SK-N-SH (cell line): ENCODE results near the gene MESP1. TPM values are rescaled to one million over a fixed set of nuclear protein-coding genes. Genes with fewer than 3 reads are reported as not detected.

ENCODE experiments used
- CTCF ChIA-PET: fragments of 300-600, 350-600 bp; formaldehyde crosslinking; extraction: SDS; loops from one replicate; lab custom pipeline; 2021; lab: Yijun Ruan, JAX
- POLR2A ChIA-PET: fragments of 350-600 bp; sonication (Branson Sonifier 250); formaldehyde crosslinking; extraction: SDS; loops from one replicate; lab custom pipeline; 2020; ENCODE audit warnings: antibody characterized with exemption, inconsistent platforms; lab: Yijun Ruan, JAX
- DNase-seq: peaks from one replicate; pipeline ENCODE4 v3.0.0; 2012
- H2AFZ ChIP-seq: fragments of 200-600 bp; sonication (generic); 2 replicates; pipeline ENCODE4 v1.8.1; 2016; ENCODE audit warnings: antibody characterized with exemption, mild to moderate bottlenecking, low read depth
- H3F3A ChIP-seq: fragments of 200-600 bp; sonication (generic); replicated peaks from 2 replicates; pipeline ENCODE3; 2016; ENCODE audit warnings: antibody characterized with exemption, mild to moderate bottlenecking; ENCODE audit not compliant: insufficient read depth
- H3K27ac ChIP-seq, 2 experiments: fragments of 200-500 bp in 1 of 2; fragments of 200-600 bp in 1 of 2; sonication (Bioruptor generic) in 1 of 2; sonication (generic), shearing (Covaris generic) in 1 of 2; 2 replicates each; pipeline versions ENCODE4 v1.5.1 to v1.6.1; 2014 to 2016; ENCODE audit warnings: low read depth in 2 of 2, inconsistent platforms in 1 of 2, low read length in 1 of 2, mild to moderate bottlenecking in 1 of 2, mixed read lengths in 1 of 2
- H3K27me3 ChIP-seq: fragments of 200-600 bp; sonication (generic), shearing (Covaris generic); 2 replicates; pipeline ENCODE4 v1.6.1; 2016; ENCODE audit warnings: mixed run types; ENCODE audit not compliant: insufficient read depth
- H3K36me3 ChIP-seq, 2 experiments: fragments of 200-500 bp in 1 of 2; fragments of 200-600 bp in 1 of 2; sonication (Bioruptor generic) in 1 of 2; sonication (generic) in 1 of 2; replicated peaks in 1 of 2; 2 replicates each; pipeline versions ENCODE3 to v1.5.1; 2014 to 2016; ENCODE audit warnings: low read length in 1 of 2, mild to moderate bottlenecking in 1 of 2; ENCODE audit not compliant: insufficient read depth in 2 of 2, control insufficient read depth in 1 of 2
- H3K4me1 ChIP-seq, 2 experiments: fragments of 200-500 bp in 1 of 2; fragments of 200-600 bp in 1 of 2; sonication (Bioruptor generic) in 1 of 2; sonication (generic), shearing (Covaris generic) in 1 of 2; 2 replicates each; pipeline versions ENCODE4 v1.5.1 to v1.6.1; 2014 to 2016; ENCODE audit warnings: low read depth in 1 of 2, low read length in 1 of 2, mixed run types in 1 of 2; ENCODE audit not compliant: insufficient read depth in 2 of 2, control insufficient read depth in 1 of 2
- H3K4me2 ChIP-seq: fragments of 200-600 bp; sonication (generic), shearing (Covaris generic); 2 replicates; pipeline ENCODE4 v1.6.1; 2017; ENCODE audit warnings: mixed run types
- H3K4me3 ChIP-seq, 2 experiments: fragments of 200-500 bp in 1 of 2; fragments of 200-600 bp in 1 of 2; sonication (Bioruptor generic) in 1 of 2; sonication (generic), shearing (Covaris generic) in 1 of 2; 2 replicates each; pipeline versions ENCODE4 v1.5.1 to v1.8.1; 2014 to 2016; ENCODE audit warnings: low read depth in 2 of 2, inconsistent platforms in 1 of 2, low read length in 1 of 2, mild to moderate bottlenecking in 1 of 2, mixed read lengths in 1 of 2, moderate library complexity in 1 of 2
- H3K79me2 ChIP-seq: fragments of 200-600 bp; sonication (generic); 2 replicates; pipeline ENCODE4 v1.8.1; 2017; ENCODE audit warnings: mild to moderate bottlenecking; ENCODE audit not compliant: insufficient read depth
- H3K9ac ChIP-seq: fragments of 200-600 bp; sonication (generic); 2 replicates; pipeline ENCODE4 v1.6.1; 2017; ENCODE audit warnings: mixed run types
- H3K9me2 ChIP-seq: fragments of 200-600 bp; sonication (generic); 2 replicates; pipeline ENCODE4 v1.6.1; 2017; ENCODE audit warnings: mixed run types
- H3K9me3 ChIP-seq: fragments of 200-600 bp; sonication (generic); 2 replicates; pipeline ENCODE4 v1.6.1; 2017; ENCODE audit warnings: mixed run types, mild to moderate bottlenecking, moderate library complexity
- H4K20me1 ChIP-seq: fragments of 200-600 bp; sonication (generic); 2 replicates; pipeline ENCODE4 v1.6.1; 2017; ENCODE audit warnings: mild to moderate bottlenecking, mixed run types; ENCODE audit not compliant: insufficient read depth
- CTCF ChIP-seq: fragments of 200-600 bp; sonication (generic); IDR thresholded peaks from 2 replicates; pipeline ENCODE4 v1.6.1; 2017; ENCODE audit warnings: antibody characterized with exemption, mild to moderate bottlenecking, moderate library complexity
- FOXM1 ChIP-seq: IDR thresholded peaks from 2 replicates; pipeline ENCODE4 v1.4.0; 2012; ENCODE audit warnings: low read depth, mild to moderate bottlenecking
- JUND ChIP-seq: IDR thresholded peaks from 2 replicates; pipeline ENCODE4 v1.4.0; 2012
- TEAD4 ChIP-seq: IDR thresholded peaks from 2 replicates; pipeline ENCODE4 v1.4.0; 2012; ENCODE audit warnings: mild to moderate bottlenecking, borderline replicate concordance; ENCODE audit not compliant: insufficient read depth
- YY1 ChIP-seq: IDR thresholded peaks from 2 replicates; pipeline ENCODE4 v1.4.0; 2012; ENCODE audit warnings: low read depth, mild to moderate bottlenecking
- WGBS: methylation state at CpG from one replicate; pipeline ENCODE4 v1.1.6; 2017; ENCODE audit warnings: low lambda C conversion rate; 5-methylcytosine and 5-hydroxymethylcytosine counted together
- polyA plus RNA-seq, 3 experiments: library from polyadenylated mRNA; depleted of rRNA; stranded (reverse); fragments of >200 nt; gene quantifications; 2 replicates each; pipeline ENCODE4 v1.2.3, GENCODE V29; 2012
- small RNA-seq, 7 experiments: library from RNA; depleted of rRNA; stranded (forward); fragments of <200 nt; gene quantifications; one replicate each; pipeline ENCODE3, GENCODE V24; 2012

MESP1 gene
- polyA plus RNA-seq, 1 of the 3 experiments (the other 2 are of a cell fraction), result 0.74 TPM

- Histone ChIP-seq H3K79me2 (no peaks in the 10 kb centered on the region), H3K9me3 (no peaks in the 10 kb centered on the region), H3K4me1 (peaks cover 0 to 6% of the 10 kb centered on the region in 2 experiments; a peak in 1 of 4 replicates), H3K9ac (no peak overlapping the region), H3K9me2 (no peaks in the 10 kb centered on the region), H3K27ac (no peak overlapping the region), H3K4me2 (no peak overlapping the region), H3K27me3 (peaks cover 5% of the 10 kb centered on the region; the same call in 1 of the 2 replicates), H3F3A (no peaks in the 10 kb centered on the region), H3K36me3 (no peaks in the 10 kb centered on the region), H2AFZ (no peak overlapping the region), H4K20me1 (no peaks in the 10 kb centered on the region), H3K4me3 (no peak overlapping the region)
- no peak for TF ChIP-seq JUND
- ChIA-PET CTCF (no interaction called here), POLR2A (no interaction called here)
- WGBS, result 50% methylated on average over 1 of the region's 1 CpG
- no peak for DNase-seq
Observed at GRCh38 chr15:89707577-89707976, 43.5 kb downstream of the MESP1 start.

GRCh38 chr15:89704411-89704810 is 46.6 kb downstream of the MESP1 start:
- DNase-seq, result no peak
- Histone ChIP-seq H3K4me2 (no peak overlapping the region), H4K20me1 (no peaks in the 10 kb centered on the region), H3K9ac (no peak overlapping the region), H2AFZ (no peak overlapping the region), H3K4me3 (no peak overlapping the region), H3K9me3 (no peaks in the 10 kb centered on the region), H3F3A (no peaks in the 10 kb centered on the region), H3K27ac (no peak overlapping the region), H3K36me3 (no peaks in the 10 kb centered on the region), H3K27me3 (peaks cover 5% of the 10 kb centered on the region; the same call in 1 of the 2 replicates), H3K79me2 (no peaks in the 10 kb centered on the region), H3K9me2 (no peaks in the 10 kb centered on the region), H3K4me1 (peaks cover 0 to 6% of the 10 kb centered on the region in 2 experiments; a peak in 1 of 4 replicates)
- POLR2A ChIA-PET, result no interaction called here
- TF ChIP-seq FOXM1, result no peak
- no peak for TF ChIP-seq TEAD4
- no peak for TF ChIP-seq YY1
- no peak for TF ChIP-seq CTCF
- CTCF ChIA-PET, result interaction anchor here (2.5 kb wide), 1 partner anchor 31 kb away, joined by 9 read pairs; no protein-coding TSS in a partner anchor

Small RNA genes within 50 kb of the gene (small RNA-seq; reads per million reads assigned to genes)
- gene RNU6-132P, result 0 to 1.1 (median 0.20) reads per million in 7 experiments

Other genes with a start within 250 kb of the MESP1 start
- 2.0 and 3.2 TPM in 2 replicates for gene TICRR, start 175.8 kb downstream of the MESP1 start, polyA plus RNA-seq (2012; rRNA removed)
- gene KIF7, start 95.8 kb downstream of the MESP1 start, polyA plus RNA-seq (2012; rRNA removed), result 11.2 and 12.0 TPM in 2 replicates
- 0.08 TPM in 2 replicates for gene PLIN1, start 71.9 kb downstream of the MESP1 start, polyA plus RNA-seq (2012; rRNA removed)
- gene PEX11A, start 60.5 kb downstream of the MESP1 start, polyA plus RNA-seq (2012; rRNA removed), result 6.1 and 7.0 TPM in 2 replicates
- 0.35 and 0.57 TPM in 2 replicates for gene WDR93, start 60.4 kb downstream of the MESP1 start, polyA plus RNA-seq (2012; rRNA removed)
- 0.21 and 0.31 TPM in 2 replicates for gene MESP2, start 25.1 kb upstream of the MESP1 start, polyA plus RNA-seq (2012; rRNA removed)
- 25.8 and 51.0 TPM in 2 replicates for gene ANPEP, start 63.6 kb upstream of the MESP1 start, polyA plus RNA-seq (2012; rRNA removed)
- 11.9 and 19.4 TPM in 2 replicates for gene AP3S2, start 142.7 kb upstream of the MESP1 start, polyA plus RNA-seq (2012; rRNA removed)
- 13.0 and 13.5 TPM in 2 replicates for gene ARPIN, start 161.7 kb upstream of the MESP1 start, polyA plus RNA-seq (2012; rRNA removed)